IMR-90 (cell line): ENCODE results near the gene LRFN2.

Source experiments
- CEBPB ChIP-seq: IDR thresholded peaks from 2 replicates; pipeline ENCODE4 v1.6.1; 2012; ENCODE audit warnings: low read depth, low read length, improper control_type of control experiment
- FOS ChIP-seq: fragments of 150-350 bp; IDR thresholded peaks from 2 replicates; pipeline ENCODE4 v1.6.1; 2016; ENCODE audit warnings: low read depth, low read length
- MAFK ChIP-seq: IDR thresholded peaks from 2 replicates; pipeline ENCODE4 v1.6.1; 2012; ENCODE audit warnings: low read depth, low read length, improper control_type of control experiment
- MAZ ChIP-seq: IDR thresholded peaks from 2 replicates; pipeline ENCODE4 v1.6.1; 2012; ENCODE audit warnings: low read depth, mild to moderate bottlenecking, low read length, improper control_type of control experiment, moderate library complexity, borderline replicate concordance
- POLR2A ChIP-seq: IDR thresholded peaks from 2 replicates; pipeline ENCODE4 v1.6.1; 2012; ENCODE audit warnings: mild to moderate bottlenecking, low read depth, low read length
- RAD21 ChIP-seq: IDR thresholded peaks from 2 replicates; pipeline ENCODE4 v1.6.1; 2012; ENCODE audit warnings: low read length, improper control_type of control experiment
- RFX5 ChIP-seq: IDR thresholded peaks from 2 replicates; pipeline ENCODE4 v1.8.0; 2012; ENCODE audit warnings: low read depth, mild to moderate bottlenecking, low read length, moderate library complexity
- TF ChIP-seq, protein P1 (sequence below): conservative IDR thresholded peaks from 2 replicates; pipeline ENCODE4 v1.5.1; 2012; ENCODE audit warnings: mild to moderate bottlenecking, low read depth, low read length, improper control_type of control experiment
- TF ChIP-seq, protein P2 (sequence below): fragments of 150-350 bp; IDR thresholded peaks from 2 replicates; pipeline ENCODE4 v1.6.1; 2016; ENCODE audit warnings: low read depth, mild to moderate bottlenecking, low read length, moderate library complexity, borderline replicate concordance

- no peak for TF ChIP-seq MAZ
- TF ChIP-seq, protein P1, sequence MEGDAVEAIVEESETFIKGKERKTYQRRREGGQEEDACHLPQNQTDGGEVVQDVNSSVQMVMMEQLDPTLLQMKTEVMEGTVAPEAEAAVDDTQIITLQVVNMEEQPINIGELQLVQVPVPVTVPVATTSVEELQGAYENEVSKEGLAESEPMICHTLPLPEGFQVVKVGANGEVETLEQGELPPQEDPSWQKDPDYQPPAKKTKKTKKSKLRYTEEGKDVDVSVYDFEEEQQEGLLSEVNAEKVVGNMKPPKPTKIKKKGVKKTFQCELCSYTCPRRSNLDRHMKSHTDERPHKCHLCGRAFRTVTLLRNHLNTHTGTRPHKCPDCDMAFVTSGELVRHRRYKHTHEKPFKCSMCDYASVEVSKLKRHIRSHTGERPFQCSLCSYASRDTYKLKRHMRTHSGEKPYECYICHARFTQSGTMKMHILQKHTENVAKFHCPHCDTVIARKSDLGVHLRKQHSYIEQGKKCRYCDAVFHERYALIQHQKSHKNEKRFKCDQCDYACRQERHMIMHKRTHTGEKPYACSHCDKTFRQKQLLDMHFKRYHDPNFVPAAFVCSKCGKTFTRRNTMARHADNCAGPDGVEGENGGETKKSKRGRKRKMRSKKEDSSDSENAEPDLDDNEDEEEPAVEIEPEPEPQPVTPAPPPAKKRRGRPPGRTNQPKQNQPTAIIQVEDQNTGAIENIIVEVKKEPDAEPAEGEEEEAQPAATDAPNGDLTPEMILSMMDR: no peak
- no peak for TF ChIP-seq MAFK
- TF ChIP-seq POLR2A: no peak
- TF ChIP-seq, protein P2, sequence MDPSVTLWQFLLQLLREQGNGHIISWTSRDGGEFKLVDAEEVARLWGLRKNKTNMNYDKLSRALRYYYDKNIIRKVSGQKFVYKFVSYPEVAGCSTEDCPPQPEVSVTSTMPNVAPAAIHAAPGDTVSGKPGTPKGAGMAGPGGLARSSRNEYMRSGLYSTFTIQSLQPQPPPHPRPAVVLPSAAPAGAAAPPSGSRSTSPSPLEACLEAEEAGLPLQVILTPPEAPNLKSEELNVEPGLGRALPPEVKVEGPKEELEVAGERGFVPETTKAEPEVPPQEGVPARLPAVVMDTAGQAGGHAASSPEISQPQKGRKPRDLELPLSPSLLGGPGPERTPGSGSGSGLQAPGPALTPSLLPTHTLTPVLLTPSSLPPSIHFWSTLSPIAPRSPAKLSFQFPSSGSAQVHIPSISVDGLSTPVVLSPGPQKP: no peak
- TF ChIP-seq RFX5: no peak
- TF ChIP-seq RAD21: no peak
- no peak for TF ChIP-seq CEBPB
- TF ChIP-seq FOS: no peak
Measured at GRCh38 chr6:40573221-40573620, 13.9 kb downstream of the LRFN2 start.
